ENCODE measurements around the gene GAGE12G. TPM values are rescaled to one million over a fixed set of nuclear protein-coding genes. Genes with fewer than 3 reads are reported as not detected.
"Not testable (repeated sequence)": the region's sequence is repeated elsewhere in the genome, so short reads cannot be mapped to it uniquely, and the experiment has no call there.

The GAGE12G gene
- total and polyA plus RNA-seq, 9 of the 15 experiments (the other 6 are each of a cell fraction or from before 2014, with no cell fraction given): 0.77 to 467 (median 0.77) TPM; not detected in 6

- BruUV-seq (replicated peaks): TSS peak; percentile 97
- CTCF ChIA-PET (ENCODE audit: low intra/inter-chr PET ratio); intact Hi-C loops (cut with micrococcal nuclease); H3K4me3 ChIP-seq; H2AFZ ChIP-seq (ENCODE audit: low read depth, low read length); H3K36me3 ChIP-seq (ENCODE audit: control insufficient read depth, insufficient read depth, low read length); in situ Hi-C loops (cut with MboI); H3K9me3 ChIP-seq (replicated peaks; ENCODE audit: control insufficient read depth, insufficient read depth, low read depth, low read length); H4K20me1 ChIP-seq (replicated peaks; ENCODE audit: control insufficient read depth, insufficient read depth, low read length); POLR2A ChIA-PET; H3K4me1 ChIP-seq (replicated peaks in 1 of 2; ENCODE audit: control insufficient read depth in 2 of 2, insufficient read depth in 2 of 2, low read length in 2 of 2); DNase-seq (ENCODE audit: extremely low read depth in 1 of 4, low spot score in 3 of 4); ATAC-seq; FAIRE-seq; H3K9me1 ChIP-seq (ENCODE audit: control insufficient read depth, insufficient read depth, low read length); H3K79me2 ChIP-seq (ENCODE audit: control insufficient read depth, insufficient read depth, low read length); H3K27me3 ChIP-seq (ENCODE audit: control insufficient read depth in 2 of 2, insufficient read depth in 2 of 2, low read length in 2 of 2); H3K4me2 ChIP-seq (ENCODE audit: insufficient read depth, low read length); H3K27ac ChIP-seq (ENCODE audit: extremely low read depth, low read depth, low read length); H3K9ac ChIP-seq (ENCODE audit: insufficient read depth in 1 of 2, low read depth in 2 of 2, low read length in 2 of 2): not testable (repeated sequence)
- WGBS (ENCODE audit: insufficient coverage, low coverage, missing lambda C conversion rate): no CpG with 5 or more reads among the region's 16 CpGs
Measured at GRCh38 chrX:49550989-49551388, 19.2 kb upstream of the GAGE12G start, which contains the start of gene GAGE12E. Gene GAGE12E (plus strand): TSS chrX:49551289. CDS start chrX:49552444, 1,155 bp downstream.

DNA sequence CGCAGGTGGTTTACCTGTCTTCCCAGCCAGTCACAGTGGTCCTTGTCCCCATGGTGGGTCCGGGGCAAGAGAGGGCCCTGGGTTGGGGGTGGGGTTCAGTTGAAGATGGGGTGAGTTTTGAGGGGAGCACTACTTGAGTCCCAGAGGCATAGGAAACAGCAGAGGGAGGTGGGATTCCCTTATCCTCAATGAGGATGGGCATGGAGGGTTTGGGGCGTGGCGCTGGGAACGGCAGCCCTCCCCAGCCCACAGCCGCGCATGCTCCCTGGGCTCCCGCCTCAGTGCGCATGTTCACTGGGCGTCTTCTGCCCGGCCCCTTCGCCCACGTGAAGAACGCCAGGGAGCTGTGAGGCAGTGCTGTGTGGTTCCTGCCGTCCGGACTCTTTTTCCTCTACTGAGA, 9.7 kb upstream of the GAGE12G start, which contains the start of gene GAGE12F:
Gene GAGE12F (plus strand): TSS at position 301 of the 400 bp plus-strand sequence. CDS start 1,155 bp downstream, outside the sequence.
- H3K4me3 ChIP-seq; FAIRE-seq; H3K9me1 ChIP-seq (ENCODE audit: control insufficient read depth, insufficient read depth, low read length); H3K4me2 ChIP-seq (ENCODE audit: insufficient read depth, low read length); ATAC-seq; H4K20me1 ChIP-seq (replicated peaks; ENCODE audit: control insufficient read depth, insufficient read depth, low read length); intact Hi-C loops (cut with micrococcal nuclease); BruUV-seq (replicated peaks); H3K9me3 ChIP-seq (replicated peaks; ENCODE audit: control insufficient read depth, insufficient read depth, low read depth, low read length); DNase-seq (ENCODE audit: extremely low read depth in 1 of 4, low spot score in 3 of 4); H3K4me1 ChIP-seq (replicated peaks in 1 of 2; ENCODE audit: control insufficient read depth in 2 of 2, insufficient read depth in 2 of 2, low read length in 2 of 2); H3K9ac ChIP-seq (ENCODE audit: insufficient read depth in 1 of 2, low read depth in 2 of 2, low read length in 2 of 2); H2AFZ ChIP-seq (ENCODE audit: low read depth, low read length); H3K27ac ChIP-seq (ENCODE audit: extremely low read depth, low read depth, low read length); H3K27me3 ChIP-seq (ENCODE audit: control insufficient read depth in 2 of 2, insufficient read depth in 2 of 2, low read length in 2 of 2); H3K36me3 ChIP-seq (ENCODE audit: control insufficient read depth, insufficient read depth, low read length); POLR2A ChIA-PET; H3K79me2 ChIP-seq (ENCODE audit: control insufficient read depth, insufficient read depth, low read length); CTCF ChIA-PET (ENCODE audit: low intra/inter-chr PET ratio): not testable (repeated sequence)
- in situ Hi-C loops (cut with MboI): loop anchor here (10.0 kb wide), 1 partner anchor 256 kb away; the partner anchor contains the start of gene GAGE10
- no CpG with 5 or more reads among the region's 16 CpGs for WGBS (ENCODE audit: insufficient coverage, low coverage, missing lambda C conversion rate)

DNA sequence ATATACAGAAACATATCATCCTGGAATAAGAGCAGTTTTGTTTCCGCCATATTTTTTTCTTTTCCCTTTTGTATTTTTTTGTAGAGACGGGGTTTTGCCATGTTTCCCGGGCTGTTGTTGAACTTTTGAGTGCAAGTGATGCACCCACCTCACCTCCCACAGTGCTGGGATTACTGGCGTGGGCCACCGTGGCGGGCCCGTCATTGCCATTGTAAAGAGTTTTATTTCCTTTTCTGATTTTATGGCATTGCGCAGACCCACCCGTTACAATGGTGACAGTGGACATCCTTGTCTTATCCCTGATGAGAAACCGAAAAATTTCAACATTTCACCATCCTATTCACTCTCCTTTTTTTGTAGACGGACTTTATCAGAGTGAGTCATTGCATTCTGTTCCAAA, 1.5 kb upstream of the GAGE12G start:
- H3K4me2 ChIP-seq (ENCODE audit: insufficient read depth, low read length); H3K4me1 ChIP-seq (replicated peaks in 1 of 2; ENCODE audit: control insufficient read depth in 2 of 2, insufficient read depth in 2 of 2, low read length in 2 of 2); H3K9me1 ChIP-seq (ENCODE audit: control insufficient read depth, insufficient read depth, low read length); H3K4me3 ChIP-seq; FAIRE-seq; POLR2A ChIA-PET; CTCF ChIA-PET (ENCODE audit: low intra/inter-chr PET ratio); BruUV-seq (replicated peaks); intact Hi-C loops (cut with micrococcal nuclease); H3K9me3 ChIP-seq (replicated peaks; ENCODE audit: control insufficient read depth, insufficient read depth, low read depth, low read length); H3K9ac ChIP-seq (ENCODE audit: insufficient read depth in 1 of 2, low read depth in 2 of 2, low read length in 2 of 2); H4K20me1 ChIP-seq (replicated peaks; ENCODE audit: control insufficient read depth, insufficient read depth, low read length); H3K27ac ChIP-seq (ENCODE audit: extremely low read depth, low read depth, low read length); H3K36me3 ChIP-seq (ENCODE audit: control insufficient read depth, insufficient read depth, low read length); DNase-seq (ENCODE audit: extremely low read depth in 1 of 4, low spot score in 3 of 4); H3K27me3 ChIP-seq (ENCODE audit: control insufficient read depth in 2 of 2, insufficient read depth in 2 of 2, low read length in 2 of 2); ATAC-seq; H3K79me2 ChIP-seq (ENCODE audit: control insufficient read depth, insufficient read depth, low read length); H2AFZ ChIP-seq (ENCODE audit: low read depth, low read length): not testable (repeated sequence)
- WGBS (ENCODE audit: insufficient coverage, low coverage, missing lambda C conversion rate): no CpG with 5 or more reads among the region's 11 CpGs
- in situ Hi-C loops (cut with MboI): loop anchor here (10.0 kb wide), 1 partner anchor 264 kb away; the partner anchor contains the start of gene GAGE10

DNA sequence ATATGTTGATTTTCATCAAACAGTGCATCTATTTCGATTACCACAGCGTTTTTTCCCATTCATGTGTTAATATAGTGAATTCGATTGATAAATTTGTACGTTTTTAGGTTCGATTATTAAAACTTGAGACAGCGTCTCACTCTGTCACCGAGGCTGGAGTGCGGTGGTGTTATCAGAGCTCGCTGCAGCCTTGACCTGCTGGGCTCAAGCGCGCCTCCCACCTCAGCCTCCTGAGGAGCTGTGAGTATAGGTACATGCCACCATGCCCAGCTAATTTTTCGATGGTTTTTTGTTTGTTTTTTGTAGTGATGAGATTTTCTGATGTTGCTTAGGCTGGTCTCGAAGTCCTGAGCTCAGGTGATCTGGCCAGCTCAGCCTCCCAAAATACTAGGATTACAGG, 1.0 kb upstream of the GAGE12G start:
- CTCF ChIA-PET (ENCODE audit: low intra/inter-chr PET ratio); H3K9me1 ChIP-seq (ENCODE audit: control insufficient read depth, insufficient read depth, low read length); H4K20me1 ChIP-seq (replicated peaks; ENCODE audit: control insufficient read depth, insufficient read depth, low read length); H3K79me2 ChIP-seq (ENCODE audit: control insufficient read depth, insufficient read depth, low read length); H3K9ac ChIP-seq (ENCODE audit: insufficient read depth in 1 of 2, low read depth in 2 of 2, low read length in 2 of 2); ATAC-seq; H3K27me3 ChIP-seq (ENCODE audit: control insufficient read depth in 2 of 2, insufficient read depth in 2 of 2, low read length in 2 of 2); H3K4me2 ChIP-seq (ENCODE audit: insufficient read depth, low read length); intact Hi-C loops (cut with micrococcal nuclease); H3K4me1 ChIP-seq (replicated peaks in 1 of 2; ENCODE audit: control insufficient read depth in 2 of 2, insufficient read depth in 2 of 2, low read length in 2 of 2); H3K36me3 ChIP-seq (ENCODE audit: control insufficient read depth, insufficient read depth, low read length); H3K27ac ChIP-seq (ENCODE audit: extremely low read depth, low read depth, low read length); H2AFZ ChIP-seq (ENCODE audit: low read depth, low read length); BruUV-seq (replicated peaks); H3K9me3 ChIP-seq (replicated peaks; ENCODE audit: control insufficient read depth, insufficient read depth, low read depth, low read length); FAIRE-seq; POLR2A ChIA-PET; DNase-seq (ENCODE audit: extremely low read depth in 1 of 4, low spot score in 3 of 4); H3K4me3 ChIP-seq: not testable (repeated sequence)
- no CpG with 5 or more reads among the region's 13 CpGs for WGBS (ENCODE audit: insufficient coverage, low coverage, missing lambda C conversion rate)
- in situ Hi-C loops (cut with MboI): loop anchor here (10.0 kb wide), 1 partner anchor 264 kb away; the partner anchor contains the start of gene GAGE10

All from K562 (cell line).